HG03060 (cell line): Measurements from ENCODE around the gene GNAI2.

Experiments
- ATAC-seq: cut with Tn5 transposase; IDR thresholded peaks from one replicate; pipeline ENCODE4 v1.9.1; 2021; ENCODE audit warnings: low read depth, moderate number of reproducible peaks; ENCODE audit not compliant: unreplicated experiment

Gene GNAI2

DNA sequence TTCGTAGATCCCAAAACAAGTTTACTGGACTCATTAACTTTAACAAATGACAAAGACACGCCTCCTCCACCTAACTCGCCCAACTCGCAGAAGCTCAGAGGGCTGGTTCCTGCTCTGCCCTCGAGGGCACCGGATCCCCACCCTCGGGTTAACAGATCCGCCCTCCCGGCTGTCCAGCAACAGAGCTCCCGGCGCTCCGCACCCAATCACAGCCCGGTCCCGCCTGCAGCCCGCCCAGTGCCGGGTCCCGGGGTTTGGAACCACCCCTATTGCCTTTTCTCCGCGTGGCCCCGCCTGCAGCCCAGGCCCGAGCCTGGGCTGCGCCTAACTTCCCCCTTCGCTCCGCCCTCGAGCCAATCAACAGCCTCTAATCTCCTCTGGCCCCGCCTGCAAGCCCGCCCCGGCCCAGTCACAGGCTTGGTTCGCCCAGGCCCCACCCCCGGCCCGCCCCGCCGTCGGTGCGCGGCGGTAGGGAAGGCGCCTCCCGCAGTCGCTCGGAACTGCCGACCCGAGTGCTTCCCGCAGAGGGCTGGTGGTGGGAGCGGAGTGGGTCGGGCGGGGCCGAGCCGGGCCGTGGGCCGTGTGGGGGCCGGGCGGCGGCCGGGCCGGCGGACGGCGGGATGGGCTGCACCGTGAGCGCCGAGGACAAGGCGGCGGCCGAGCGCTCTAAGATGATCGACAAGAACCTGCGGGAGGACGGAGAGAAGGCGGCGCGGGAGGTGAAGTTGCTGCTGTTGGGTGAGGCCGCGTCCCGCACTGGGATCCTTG, at the start of gene GNAI2:
Gene GNAI2, plus strand, starts transcription at position 489 of the 768 bp plus-strand sequence. Its CDS starts 132 bp downstream, at position 621.
- ATAC-seq = peak; percentile 91

- ATAC-seq = no peak
Observed at GRCh38 chr3:50187750-50188149, 48.3 kb upstream of the GNAI2 start.

DNA sequence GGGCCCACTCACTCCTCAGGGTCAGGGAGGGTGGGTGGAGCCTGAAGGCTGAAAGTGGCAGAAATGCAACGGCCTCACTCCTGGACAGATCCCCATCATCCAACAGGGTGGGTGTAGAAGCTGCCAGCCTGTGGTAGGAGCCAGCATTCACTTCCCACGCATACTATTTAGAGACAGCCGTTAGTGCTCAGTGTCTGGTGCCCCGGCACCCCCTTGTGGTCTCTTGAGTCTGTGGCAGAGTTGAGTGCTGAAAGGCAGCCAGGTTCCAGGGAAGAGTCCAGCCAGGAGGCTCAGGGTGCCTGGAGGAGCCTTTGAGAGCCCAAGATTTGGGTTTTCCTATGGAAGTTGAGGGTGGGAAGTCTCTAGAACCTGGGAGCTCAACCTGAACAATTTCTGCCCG, 46.7 kb upstream of the GNAI2 start:
- no peak for ATAC-seq

DNA sequence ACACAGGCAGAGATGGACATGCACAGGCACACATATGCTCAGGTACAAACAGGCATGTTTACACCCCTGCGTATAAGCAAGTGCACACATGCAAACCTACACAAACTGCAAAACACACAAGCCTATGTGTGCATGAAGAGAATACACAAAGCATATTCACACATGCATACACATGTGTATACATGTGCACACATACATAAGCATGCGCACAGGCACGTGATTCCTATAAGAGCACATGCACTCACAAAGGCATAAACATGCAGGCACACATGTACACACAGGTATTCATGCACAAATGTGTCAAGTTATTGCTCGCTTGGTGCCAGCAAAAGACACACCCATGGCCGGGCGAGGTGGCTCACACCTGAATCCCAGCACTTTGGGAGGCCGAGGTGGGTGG, 46.0 kb upstream of the GNAI2 start:
- ATAC-seq = no peak

GRCh38 chr3:50190936-50191660, 44.9 kb upstream of the GNAI2 start, which contains the start of gene GNAT1:
Gene GNAT1, plus strand, starts transcription at chr3:50191610. Its CDS starts 116 bp downstream, at chr3:50191726.
- ATAC-seq = no peak

DNA sequence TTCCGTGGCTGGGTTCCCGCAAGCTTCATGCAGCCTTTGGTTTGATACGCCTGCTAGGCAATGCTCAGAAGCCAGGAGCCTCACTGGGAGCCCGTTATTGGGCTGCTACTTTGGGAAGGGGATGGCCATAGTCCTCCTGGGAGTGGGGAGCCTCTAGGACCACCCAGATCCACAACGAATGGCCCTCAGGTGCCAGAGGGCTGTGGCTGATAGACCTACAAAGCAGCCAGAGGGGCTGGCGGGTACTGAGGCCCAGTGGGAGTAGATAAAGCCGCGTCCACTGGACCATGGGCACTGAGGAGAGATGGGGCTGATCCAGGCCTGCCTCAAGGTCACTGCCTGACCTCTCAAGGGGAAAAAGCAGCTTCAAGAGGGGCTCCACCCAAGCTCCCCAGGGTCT, 43.9 kb upstream of the GNAI2 start:
- ATAC-seq = no peak

GRCh38 chr3:50192689-50193141, 43.3 kb upstream of the GNAI2 start:
- no peak for ATAC-seq

GRCh38 chr3:50193286-50193685, 42.7 kb upstream of the GNAI2 start:
- ATAC-seq = no peak

DNA sequence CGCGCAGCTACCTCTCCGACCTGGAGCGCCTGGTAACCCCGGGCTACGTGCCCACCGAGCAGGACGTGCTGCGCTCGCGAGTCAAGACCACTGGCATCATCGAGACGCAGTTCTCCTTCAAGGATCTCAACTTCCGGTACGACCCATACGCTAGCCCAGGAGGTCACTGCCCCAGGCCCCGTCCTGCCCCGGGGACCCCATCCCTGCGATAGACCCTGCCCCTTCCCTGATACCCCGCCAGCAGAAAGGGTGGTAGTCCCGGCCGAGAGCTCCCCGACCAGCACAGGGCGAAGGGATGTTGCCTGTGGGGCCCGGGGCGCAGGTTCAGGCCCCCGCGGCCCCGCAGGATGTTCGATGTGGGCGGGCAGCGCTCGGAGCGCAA, 42.3 kb upstream of the GNAI2 start:
- no peak for ATAC-seq

- no peak for ATAC-seq
Observed at GRCh38 chr3:50194128-50194902, 41.7 kb upstream of the GNAI2 start.

- no peak for ATAC-seq
Observed at GRCh38 chr3:50194903-50195500, 41.0 kb upstream of the GNAI2 start.

DNA sequence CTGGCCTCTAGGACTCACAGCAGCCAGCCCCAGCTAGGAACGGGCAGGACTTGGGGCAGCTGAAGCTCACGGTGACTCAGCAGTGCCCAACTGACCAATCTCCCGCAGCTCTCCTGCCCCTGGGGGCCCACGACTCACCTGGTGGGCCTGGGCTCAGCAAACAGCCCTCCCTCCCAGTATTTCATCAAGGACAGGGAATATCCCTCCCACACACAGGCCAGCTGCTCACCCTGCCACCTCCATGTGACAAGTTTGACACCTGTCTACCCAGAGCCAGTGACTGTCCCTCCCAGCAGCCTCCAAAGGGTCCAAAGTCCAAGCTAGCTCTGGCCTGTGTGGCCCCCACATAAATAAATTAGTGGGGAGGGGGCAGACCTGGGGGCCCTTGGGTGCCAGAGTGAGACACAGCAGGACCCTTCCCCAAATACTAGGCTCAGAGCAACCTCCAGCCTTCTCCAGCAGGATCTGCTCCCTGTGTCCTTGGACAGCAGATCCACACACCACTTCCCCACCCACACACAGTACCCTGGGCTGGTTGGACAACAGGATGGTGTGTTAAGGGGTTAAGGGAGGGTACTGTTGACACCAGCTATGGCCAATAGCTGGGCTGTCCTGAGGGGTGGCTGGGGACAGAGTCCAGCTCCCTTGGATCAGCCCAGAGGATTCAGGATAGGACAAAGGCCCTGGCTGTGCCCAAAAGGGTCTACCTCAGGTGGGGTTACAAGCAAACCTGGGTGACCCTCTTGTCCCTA, 40.3 kb upstream of the GNAI2 start:
- no peak for ATAC-seq

- no peak for ATAC-seq
Observed at GRCh38 chr3:50196253-50196801, 39.7 kb upstream of the GNAI2 start.

DNA sequence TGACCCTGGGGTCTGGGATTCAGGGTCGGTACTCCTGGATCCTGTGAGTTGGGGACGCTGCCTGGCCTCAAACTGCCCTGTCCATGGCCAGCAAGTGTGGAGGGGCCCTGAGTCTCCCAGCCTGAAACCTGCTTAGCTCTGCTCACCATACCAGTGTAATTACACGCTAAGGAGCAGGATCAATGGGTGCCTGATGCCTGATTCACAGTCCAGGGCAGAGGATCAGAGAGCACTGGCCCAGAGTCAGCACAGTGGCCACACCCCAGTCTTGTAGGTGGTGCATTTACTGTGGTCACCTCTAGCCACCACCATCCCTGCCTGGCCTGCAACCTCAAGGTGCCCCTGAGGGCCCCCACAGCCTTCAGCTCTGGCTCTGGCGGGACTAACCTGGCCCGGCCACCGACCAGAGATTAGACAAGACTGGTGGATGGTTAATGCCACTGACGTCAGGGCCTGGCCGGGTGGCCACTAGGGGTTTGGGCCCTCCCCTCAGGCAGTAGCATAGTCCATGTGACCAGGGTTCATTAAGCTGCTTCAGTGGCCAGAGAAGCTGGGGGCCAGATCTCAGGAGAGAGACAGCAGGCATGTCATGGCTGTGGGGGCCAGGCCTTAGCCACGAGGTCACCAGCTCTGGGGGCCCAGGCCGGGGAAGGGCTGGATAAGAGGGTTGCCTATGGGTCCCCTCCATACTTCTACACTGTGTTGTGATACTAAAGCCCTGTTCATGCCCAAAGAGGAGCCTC, 34.3 kb upstream of the GNAI2 start:
- ATAC-seq = no peak

GRCh38 chr3:50202353-50203112, 33.5 kb upstream of the GNAI2 start:
- ATAC-seq = no peak

DNA sequence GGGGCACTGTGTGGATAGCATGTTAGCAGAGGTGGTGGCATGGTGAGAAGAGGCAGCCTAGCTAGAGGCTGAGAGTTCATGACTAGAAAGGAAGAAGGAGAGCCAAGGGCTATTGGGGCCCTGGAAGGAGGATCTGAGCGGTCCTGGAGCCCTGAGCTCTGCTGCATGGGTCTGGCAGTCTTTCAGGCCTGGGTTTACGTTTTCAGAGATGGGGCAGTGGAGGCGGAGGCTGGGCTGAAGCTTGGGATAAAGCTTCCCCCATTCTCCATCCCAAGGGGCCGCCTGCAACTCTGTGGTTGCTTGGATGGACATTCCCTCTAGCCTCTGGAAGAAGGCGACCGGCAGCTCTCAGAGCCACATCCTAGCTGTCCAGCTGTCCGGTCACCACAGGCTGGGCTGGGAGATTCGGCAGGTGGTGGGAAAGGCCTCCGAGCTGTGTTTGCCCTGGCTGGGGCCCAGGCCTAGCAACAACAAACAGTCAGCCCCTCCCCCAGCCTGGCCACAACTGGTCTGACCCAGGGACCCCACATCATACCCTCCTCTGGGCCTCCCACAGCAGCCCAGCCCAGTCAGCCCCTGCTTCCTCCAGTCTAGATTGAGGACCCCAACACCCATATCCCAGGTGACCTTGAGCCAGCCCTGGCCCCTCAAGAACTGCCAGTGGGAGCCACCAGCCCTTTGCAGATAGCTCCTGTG, 32.7 kb upstream of the GNAI2 start:
- ATAC-seq = no peak
